Stimulated activated CD4-positive, alpha-beta T cell treated with anti-CD3 and anti-CD28 coated beads, Interleukin-4, amount 100 ng/mL, for 1 hour (primary cell): ENCODE data around the gene CXCL13.
"Not testable (repeated sequence)": the region's sequence is repeated elsewhere in the genome, so short reads cannot be mapped to it uniquely, and the experiment has no call there.

Experiments used
- DNase-seq: peaks from one replicate; pipeline ENCODE4 v3.0.0-alpha.2; 2020

CXCL13 gene

DNA sequence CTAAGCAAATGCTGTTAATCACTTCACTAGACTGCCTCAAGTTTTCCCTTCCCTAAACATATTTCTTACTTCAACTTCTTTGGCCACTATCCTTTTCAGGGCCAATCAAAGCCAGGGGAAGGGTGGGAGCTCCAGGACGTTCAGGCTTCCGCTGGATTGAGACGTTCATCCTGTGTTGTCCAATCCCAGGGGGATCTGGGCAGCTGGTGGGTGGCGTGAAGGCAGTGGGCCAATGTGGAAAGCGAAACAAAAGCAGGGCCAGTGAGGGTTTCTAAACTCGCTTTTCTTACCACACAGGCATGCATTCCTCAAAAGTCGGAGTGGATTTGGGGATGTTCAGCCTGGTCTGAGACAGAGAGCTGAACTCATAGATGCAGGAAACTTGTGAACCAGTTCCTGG is 7.6 kb downstream of the CXCL13 start:
- DNase-seq: no peak

DNA sequence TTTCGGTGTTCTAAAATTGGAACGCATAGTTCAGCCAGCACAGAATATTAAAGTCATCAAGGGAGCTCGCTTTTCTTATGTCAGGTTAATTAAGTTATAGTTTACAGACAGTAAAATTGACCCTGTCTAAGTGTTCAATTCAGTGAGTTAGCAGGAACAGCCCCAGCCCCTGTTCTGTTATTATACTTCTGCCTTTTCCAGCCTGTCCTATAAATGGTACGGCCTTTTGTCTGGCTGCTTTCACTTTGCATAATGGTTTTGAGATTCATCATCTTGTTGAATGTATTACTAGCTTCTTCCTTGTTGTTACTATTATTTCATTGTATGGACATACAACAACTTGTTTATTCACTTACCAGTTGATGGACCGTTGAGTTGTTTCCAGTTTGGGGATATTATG is 9.5 kb downstream of the CXCL13 start:
- DNase-seq: no peak

DNA sequence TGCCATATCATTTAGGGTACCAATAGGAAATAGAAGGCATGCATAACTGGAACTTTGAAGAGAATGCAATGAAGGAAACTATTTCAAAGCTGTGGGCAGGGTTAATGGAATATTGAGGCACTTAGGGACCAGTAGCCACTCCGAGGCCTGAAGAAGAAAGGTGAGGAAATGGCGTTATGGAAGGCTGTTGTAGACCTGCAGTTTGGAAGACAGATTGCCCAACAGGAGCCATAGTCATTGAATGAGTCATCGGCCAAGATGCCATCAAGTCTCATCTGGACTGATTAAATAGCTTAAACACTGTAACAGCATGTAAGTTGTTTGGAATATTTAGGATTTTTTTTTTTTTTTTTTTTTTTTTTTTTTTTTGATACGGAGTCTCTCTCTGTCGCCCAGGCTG is 11.6 kb downstream of the CXCL13 start:
- DNase-seq: no peak

DNA sequence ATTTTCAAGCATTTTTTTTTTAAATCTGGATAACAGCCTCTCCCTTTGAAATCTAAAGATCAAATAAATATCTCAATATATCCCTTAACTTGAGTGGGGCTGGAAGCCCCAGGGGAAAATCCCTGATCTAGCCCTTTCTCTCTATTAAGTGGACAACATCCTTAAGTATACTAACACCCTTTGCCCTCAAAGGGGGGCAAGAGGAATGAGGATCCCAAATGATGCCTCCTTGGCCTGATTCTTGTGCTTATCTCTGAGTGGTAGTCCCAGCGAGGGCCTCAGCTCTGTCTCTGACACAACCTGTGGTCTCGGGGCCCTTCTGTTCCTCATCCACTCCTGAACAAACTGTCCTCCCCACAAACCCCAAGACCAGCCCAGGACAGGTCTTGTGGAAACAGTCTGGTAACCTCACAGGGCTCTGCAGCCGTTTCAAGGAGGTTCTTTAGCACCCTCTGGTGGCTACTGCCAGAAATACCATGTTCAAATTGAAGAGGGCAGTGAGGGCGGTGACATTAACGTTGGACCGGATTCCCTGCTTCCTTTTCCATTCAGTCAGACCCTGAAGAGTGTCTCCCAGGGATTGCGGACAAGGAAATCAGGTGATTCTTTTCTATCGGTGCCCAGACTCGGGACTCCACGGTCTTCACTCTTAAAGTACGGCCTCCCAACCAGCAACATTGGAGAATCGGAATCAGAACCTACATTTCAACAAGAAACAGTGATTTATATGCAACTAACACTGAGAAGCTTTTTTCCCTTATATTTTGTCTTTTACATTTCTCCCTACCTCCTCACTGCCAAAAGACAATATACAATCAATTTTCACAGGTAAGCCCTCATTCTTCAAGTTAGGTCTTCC is 13.0 kb downstream of the CXCL13 start:
- peak; percentile 38 for DNase-seq

DNA sequence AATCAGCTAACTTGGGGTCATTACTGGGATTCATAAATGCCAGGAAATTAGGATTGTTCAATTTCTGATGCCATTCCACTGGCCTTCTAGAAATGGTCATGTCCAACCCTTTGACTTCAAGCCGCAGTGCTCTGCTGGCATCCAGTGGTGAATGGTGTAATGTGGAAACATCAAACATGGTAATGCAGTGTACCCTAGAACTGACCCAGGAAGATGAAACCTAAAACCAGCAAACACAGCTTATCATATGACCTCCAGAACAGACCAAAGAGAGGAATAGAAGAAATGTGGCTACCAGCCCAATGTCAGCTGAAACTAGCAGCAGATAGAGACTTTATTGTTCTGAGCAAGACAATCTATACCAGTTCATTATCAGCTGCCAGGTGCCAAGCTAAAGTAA is 13.8 kb downstream of the CXCL13 start:
- no peak for DNase-seq

DNA sequence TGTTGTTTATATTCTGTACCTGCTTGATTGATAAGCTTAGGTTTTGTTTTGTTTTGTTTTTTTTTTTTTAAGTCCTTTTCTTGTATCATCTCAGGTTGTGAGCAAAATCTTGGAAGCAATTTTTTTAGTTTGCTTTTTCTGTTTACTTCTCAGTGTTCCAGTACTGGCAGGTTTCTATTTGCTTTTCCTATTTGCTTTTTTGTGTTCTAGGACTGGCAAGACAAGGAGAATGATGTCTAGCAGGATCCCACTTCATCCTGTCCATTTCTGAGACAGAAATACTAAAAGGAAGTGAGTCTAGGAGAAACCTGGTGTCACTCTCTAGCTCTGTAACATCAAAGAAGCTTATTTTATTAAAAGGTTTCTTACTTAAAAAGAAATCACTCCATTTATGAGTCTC is 15.6 kb downstream of the CXCL13 start:
- DNase-seq: no peak

DNA sequence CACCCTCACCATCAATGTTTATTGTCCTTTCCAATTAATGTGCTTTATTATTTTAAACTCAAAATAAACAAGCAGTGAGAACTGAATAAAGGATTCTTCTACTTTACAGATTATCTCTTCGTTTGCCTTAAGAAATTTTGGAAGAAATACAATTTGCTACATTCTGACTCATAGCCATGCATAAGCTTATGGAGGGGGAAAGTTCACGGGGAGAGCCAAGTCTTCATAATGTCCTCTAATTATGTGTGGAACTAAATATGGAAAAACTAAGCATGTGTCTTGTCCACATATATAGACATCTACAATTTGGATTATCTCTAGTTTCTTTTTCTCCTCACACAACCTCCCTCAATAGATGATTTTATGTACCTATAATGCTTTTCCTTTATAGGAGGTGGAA is 17.5 kb downstream of the CXCL13 start:
- DNase-seq: no peak

DNA sequence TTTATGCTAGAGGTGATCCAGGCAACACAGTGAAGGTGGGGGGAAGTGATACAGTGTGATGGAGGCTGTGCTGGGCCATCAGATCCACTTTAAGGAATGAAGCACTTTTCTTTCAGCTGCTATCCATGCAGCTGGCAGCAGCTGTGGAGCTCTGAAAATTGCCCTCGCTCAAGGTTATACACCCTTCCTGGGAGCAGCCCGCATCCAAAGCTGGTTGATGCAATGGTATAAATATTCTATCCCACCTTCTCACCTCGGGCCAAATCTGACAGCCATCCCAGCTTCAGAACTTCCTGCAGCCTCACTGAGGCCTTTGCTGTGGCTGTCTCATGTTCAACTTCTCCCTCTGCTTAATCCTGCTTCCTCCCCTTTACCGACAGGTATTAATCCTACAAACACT is 18.6 kb downstream of the CXCL13 start:
- DNase-seq: no peak

DNA sequence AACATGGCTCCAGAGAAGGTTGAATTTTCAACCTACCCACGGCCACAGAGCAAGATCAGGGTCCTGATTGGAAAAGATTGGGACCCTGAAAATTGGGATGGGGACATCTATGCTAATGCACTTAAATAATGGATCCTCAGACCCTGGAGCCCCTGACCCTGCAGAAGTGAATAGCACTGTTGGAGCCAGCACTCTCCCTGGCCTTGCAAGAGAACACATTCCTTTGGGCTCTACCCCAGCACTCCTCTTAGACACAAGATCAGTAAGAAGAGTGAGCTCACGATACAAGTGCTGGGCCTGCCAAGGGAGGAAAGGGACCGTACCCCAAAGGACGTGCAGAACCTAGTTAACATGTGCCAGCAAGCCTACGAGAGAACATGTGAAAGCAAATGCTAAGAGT is 19.9 kb downstream of the CXCL13 start:
- DNase-seq: no peak

DNA sequence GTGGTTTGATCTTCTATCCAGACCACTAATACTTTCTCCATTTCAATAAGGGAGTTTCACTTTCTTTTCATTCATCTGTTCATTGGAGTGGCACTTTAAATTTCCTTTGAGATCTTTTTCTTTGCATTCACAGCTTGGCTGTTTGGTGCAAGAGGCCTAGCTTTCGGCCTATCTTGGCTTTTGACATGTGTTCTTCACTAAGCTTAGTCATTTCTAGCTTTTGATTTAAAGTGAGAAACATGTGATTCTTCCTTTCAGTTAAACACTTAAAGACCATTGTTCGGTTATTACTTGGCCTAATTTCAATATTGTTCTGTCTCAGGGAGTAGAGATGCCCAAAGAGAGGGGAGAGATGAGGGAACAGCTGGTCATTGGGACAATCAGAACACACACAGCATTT is 24.3 kb downstream of the CXCL13 start:
- DNase-seq: no peak

DNA sequence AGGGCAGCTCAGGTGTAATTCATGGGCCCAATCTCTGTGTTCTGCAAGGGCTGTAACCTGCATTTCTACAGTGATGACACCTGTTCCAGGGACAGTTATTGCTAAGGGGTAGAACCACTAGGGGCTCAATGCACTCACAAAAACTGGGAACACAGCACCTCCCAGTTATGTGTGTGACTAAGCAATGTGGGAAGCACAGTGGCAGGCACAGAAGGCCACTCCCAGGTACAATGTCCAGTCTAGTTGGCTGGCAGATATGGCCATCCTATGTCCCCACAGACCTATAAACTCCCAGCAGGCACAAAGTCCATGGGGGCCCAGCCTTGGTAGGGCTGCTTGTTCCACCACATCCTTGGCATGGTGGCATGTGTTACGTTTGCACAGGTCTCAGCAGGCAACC is 25.7 kb downstream of the CXCL13 start:
- DNase-seq: no peak

DNA sequence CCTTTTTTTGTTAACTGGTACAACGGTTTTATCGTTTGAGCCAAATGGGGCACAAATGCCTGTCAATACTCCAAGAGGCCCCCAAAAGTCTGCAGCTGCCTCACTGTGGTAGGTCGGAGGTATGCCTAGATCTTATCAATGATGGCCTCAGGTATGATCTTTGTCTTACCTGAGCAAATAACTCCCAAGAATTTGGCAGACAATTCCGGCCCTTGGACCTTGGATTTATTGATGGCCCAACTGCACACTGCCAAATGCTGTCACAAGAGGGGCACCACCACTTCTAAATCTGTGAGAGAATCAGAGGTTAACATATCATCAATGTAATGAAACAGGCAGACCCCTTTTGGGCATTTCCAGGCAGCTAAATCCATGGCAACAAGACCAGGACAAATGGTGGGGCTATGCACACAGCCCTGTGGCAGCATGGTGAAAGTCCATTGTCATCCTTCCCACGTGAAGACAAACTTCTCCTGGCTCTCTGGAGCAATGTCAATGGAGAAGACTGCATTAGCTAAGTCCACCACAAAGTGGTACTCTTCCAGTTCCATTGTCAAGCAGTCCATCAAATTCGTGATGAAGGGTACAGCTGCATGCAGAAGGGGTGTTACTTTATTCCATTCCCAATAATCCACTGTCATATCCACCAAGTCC is 28.6 kb downstream of the CXCL13 start:
- no peak for DNase-seq

DNA sequence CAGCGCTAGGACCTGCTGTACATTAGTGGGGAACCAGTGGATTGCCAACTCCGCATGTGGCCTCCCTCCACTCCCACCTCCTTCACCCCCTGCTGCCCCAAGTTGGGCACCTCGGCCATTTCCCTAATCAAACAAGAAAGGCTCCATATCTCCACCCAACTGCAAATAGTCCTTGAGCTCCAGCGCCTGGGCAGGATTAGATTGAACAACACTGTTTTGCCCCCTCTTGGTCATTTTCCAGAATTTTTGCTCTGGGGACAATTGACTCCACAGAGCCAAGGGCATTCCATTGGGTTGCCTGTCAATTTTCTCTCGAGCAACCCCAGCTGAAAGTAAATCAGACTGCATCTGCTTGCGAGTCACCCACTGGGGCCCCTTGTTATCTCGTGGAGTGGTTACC is 29.6 kb downstream of the CXCL13 start:
- DNase-seq: no peak

DNA sequence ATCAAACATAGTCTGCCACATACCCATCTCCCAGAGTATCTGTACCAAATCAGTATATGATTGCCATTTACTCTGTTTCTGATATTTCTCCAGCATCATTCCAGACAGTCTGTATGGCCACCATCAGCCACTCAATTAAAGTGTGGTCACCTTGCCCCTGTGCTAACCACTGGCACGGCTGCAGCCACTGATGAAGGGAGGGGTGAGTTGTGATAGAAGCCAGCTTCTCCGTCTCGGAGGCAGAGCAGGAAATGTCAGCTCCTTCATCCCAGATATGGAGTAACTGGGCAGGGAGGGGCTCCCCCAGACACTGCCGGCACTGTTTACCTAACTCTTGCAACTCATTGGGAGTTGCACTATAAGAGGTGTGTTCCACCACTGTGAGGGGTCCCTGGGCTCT is 30.3 kb downstream of the CXCL13 start:
- DNase-seq: no peak

DNA sequence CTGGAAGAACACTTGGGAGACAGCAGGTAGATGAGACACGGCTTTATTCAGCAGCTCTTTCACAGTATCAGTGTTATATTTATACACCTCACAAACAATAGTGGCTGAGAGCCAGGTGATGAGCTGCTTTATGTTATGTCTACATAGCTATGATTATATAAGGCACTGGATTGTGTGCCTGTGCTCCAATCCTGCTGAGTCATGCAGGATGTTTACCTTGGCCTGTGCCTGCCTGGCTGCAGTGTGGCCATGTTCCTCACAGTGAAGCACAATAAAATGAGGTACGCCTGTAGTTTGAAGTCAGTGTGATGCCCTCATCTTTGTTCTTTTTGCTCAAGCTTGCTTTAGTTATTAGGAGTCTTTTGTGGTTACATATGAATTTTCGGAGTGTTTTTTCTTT is 31.3 kb downstream of the CXCL13 start:
- DNase-seq: no peak

DNA sequence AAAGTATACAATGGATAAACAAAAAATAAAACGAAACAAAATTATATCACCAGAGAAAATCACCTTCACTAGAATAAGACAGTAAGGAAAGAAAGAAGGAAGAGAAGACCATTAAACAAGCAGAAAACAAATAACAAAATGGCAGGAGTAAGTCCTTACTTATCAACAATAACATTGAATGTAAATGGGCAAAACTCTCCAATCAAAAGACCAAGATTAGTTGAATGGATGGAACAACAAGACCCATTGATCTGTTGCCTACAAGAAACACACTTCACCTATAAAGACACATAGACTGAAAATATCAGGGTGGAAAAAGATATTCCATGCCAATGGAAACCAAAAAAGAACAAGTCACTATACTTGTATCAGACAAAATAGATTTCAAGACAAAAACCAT is 38.4 kb downstream of the CXCL13 start:
- not testable (repeated sequence) for DNase-seq

DNA sequence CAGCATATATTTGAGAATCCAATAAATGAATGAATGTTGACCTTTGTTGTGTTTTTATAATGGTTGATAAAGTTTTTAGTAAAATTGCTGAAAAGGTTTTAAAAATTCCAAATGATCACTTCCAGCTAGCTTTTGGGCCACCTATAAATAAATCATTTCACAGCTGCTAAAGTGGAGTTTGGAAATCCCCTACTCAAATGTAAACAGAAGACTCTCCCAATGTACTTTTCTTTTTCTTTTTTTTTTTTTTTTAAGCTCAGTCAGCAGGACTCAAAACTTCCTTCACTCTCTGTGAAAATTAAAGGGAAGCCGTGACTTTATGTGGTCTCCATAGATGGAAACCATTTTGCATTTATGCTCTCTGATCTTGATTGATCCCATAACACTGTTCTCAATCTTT is 45.2 kb downstream of the CXCL13 start:
- DNase-seq: no peak

DNA sequence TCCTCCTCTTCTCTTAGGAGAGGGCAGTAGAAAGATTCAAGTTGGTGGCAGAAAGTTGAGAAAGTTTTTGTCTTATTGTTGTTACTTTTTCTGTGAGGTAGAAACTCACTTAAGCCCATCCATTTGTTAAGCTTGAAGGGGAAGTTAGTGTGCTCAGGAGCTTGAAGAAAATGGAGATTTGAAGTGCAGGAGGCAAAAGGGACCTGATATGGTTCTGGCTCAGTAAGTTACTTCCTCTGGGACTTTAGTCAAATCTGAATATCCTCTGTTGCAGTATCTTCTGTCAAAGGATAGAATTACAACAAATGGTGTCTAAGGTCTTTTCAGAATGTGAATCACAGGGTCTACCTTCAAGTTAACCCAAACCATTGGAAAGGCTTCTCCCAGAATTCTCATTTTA is 46.2 kb downstream of the CXCL13 start:
- no peak for DNase-seq

DNA sequence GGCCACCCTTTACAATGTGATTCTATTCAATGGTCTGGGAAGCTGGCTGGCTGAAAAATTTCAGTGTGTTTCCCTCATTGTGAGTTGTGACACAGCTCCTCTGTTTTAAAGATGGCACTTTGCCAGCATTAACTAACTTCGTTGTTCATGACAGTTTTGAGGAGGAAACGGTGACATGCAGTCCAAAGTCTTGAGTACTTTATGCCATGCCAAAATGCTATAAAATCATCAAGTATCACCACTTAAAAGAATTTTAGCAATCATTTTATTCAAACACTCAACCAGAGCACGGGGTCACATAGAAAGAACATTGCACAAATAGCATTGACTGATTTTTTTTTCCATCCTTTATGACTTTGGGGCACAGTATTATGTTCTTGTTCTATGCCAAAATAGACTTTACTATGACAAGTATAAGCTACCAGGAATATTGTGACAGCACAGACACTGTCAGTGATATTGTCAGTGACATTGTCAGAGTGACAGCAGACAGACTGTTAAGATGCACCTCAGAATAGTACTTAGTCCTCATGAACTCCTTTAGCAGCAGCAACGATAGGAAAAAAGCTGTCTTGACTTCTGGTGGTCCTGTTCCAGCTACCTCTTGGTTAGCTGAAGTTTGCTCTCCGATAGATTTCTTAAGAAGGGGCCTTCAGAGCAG is 46.7 kb downstream of the CXCL13 start:
- no peak for DNase-seq

DNA sequence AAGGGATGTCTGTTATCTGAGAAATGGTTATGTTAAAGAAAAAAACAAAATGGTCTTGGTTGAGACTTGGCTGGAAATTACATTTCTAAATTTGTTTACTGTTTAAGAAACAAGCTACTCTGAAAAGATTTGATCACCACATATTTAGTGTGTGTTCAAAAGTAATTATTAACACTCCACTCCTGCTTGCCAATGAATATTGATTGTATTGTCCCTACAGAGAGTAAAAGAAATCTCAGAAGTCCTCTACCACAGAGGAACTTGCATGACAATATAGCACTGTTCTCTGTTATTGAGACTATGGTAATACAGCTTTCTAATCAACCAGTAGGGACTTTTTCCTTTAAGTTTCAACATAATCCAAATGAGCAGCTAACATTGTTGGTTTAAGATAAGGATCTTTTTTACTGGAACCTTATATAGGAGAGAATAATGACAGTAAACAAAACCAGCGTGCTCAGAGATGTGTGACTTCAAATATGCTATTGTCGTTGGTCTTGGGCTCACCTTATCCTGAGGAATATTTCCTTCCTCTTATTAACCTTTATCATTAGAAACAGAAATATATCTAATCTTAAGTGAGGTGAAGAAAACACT is 47.6 kb downstream of the CXCL13 start:
- DNase-seq: no peak

DNA sequence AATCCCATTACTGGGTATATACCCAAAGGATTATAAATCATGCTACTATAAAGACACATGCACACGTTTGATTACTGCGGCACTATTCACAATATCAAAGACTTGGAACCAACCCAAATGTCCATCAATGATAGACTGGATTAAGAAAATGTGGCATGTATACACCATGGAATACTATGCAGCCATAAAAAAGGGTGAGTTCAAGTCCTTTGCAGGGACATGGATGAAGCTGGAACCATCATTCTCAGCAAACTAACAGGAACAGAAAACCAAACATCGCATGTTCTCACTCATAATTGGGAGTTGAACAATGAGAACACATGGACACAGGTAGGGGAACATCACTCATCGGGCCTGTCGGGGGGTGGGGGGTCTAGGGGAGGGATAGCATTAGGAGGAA is 54.7 kb downstream of the CXCL13 start:
- not testable (repeated sequence) for DNase-seq
